ENCODE data around the gene RALGPS1.

DNA sequence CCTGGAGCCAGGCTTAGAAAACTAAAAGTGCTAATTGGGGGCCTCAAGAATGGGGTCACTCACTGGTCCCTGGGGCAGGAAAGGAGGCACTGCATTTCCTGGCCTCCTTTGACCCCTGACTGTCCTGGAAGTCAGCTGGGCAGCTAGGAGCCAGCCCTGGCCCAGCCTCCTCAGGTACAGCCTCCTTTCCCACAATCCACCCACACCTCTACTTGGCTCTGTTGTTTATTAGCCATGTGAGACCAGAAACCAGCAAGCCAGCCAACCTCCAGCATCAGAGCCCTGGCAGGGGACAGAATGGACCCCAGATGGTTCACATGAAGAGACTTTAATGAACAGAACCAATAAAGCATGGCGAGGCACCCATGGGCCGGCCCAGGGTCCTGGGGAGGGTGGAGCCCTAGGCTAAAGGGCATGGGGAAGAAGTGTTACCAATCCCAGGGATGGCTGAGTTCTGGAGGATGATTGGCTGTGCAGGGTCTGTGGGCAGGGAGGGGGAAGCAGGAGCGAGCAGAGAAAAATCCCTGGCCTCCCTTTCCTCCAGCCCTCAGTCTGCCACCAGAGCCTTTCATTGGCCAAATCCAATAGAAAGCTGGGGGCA, 263.2 kb downstream of the RALGPS1 start:
- TF ChIP-seq GATA3 (IDR thresholded peaks at IDR 0.05; ENCODE audit: low read depth, low read length), result no peak
- no peak for TF ChIP-seq GATA2 (IDR thresholded peaks at IDR 0.05; ENCODE audit: low read depth, low read length)

Data from SH-SY5Y (cell line).